Measurements from ENCODE around the gene FHL1.
A peak's percentile ranks its signal among the peaks of the same experiment; 100 is the strongest.

The FHL1 gene

GRCh38 chrX:136204571-136204970, 57.2 kb downstream of the FHL1 start:
- no peak overlapping the region for H3K4me3 ChIP-seq (ENCODE audit: low read depth, low read length)
- ChIA-PET CTCF (interaction anchor here (0.9 to 9.3 kb wide), 5 partner anchors 36 to 176 kb away, joined by 3 to 94 read pairs (median 4); no protein-coding TSS in a partner anchor), POLR2A (no interaction called here)
- TF ChIP-seq CTCF (IDR thresholded peaks at IDR 0.05; ENCODE audit: insufficient read depth, low read length, missing control alignments) = no peak
- DNase-seq (ENCODE audit: low read depth, low spot score) = no peak

GRCh38 chrX:136205882-136206380, 58.6 kb downstream of the FHL1 start:
- ChIA-PET CTCF (interaction anchor here (1.3 to 9.3 kb wide), 3 partner anchors 35 to 177 kb away, joined by 3 to 94 read pairs (median 4); no protein-coding TSS in a partner anchor), POLR2A (no interaction called here)
- TF ChIP-seq CTCF (IDR thresholded peaks at IDR 0.05; ENCODE audit: insufficient read depth, low read length, missing control alignments) = no peak

GRCh38 chrX:136206916-136207315, 59.6 kb downstream of the FHL1 start:
- POLR2A ChIA-PET = no interaction called here
- no peak for DNase-seq (ENCODE audit: low read depth, low spot score)
- no peak overlapping the region for H3K4me3 ChIP-seq (ENCODE audit: low read depth, low read length)
- TF ChIP-seq CTCF (IDR thresholded peaks at IDR 0.05; ENCODE audit: insufficient read depth, low read length, missing control alignments) = no peak
- CTCF ChIA-PET = interaction anchor here (1.3 to 9.3 kb wide), 2 partner anchors 36 to 178 kb away, joined by 3 to 94 read pairs; no protein-coding TSS in a partner anchor

More at GRCh38 chrX:136205882-136206380, 58.6 kb downstream of the FHL1 start:
- no peak overlapping the region for H3K4me3 ChIP-seq (ENCODE audit: low read depth, low read length)
- DNase-seq (ENCODE audit: low read depth, low spot score) = no peak

GRCh38 chrX:136207546-136207945, 60.2 kb downstream of the FHL1 start:
- H3K4me3 ChIP-seq (ENCODE audit: low read depth, low read length) = no peak overlapping the region
- no peak for DNase-seq (ENCODE audit: low read depth, low spot score)
- ChIA-PET POLR2A (no interaction called here), CTCF (interaction anchor here (9.3 kb wide), 1 partner anchor 179 kb away, joined by 94 read pairs; no protein-coding TSS in a partner anchor)
- no peak for TF ChIP-seq CTCF (IDR thresholded peaks at IDR 0.05; ENCODE audit: insufficient read depth, low read length, missing control alignments)

GRCh38 chrX:136209016-136209738, 61.8 kb downstream of the FHL1 start:
- DNase-seq (ENCODE audit: low read depth, low spot score) = no peak
- H3K4me3 ChIP-seq (ENCODE audit: low read depth, low read length) = no peak overlapping the region
- CTCF ChIA-PET = interaction anchor here (0.5 to 9.3 kb wide), 15 partner anchors 10 to 193 kb away, joined by 3 to 94 read pairs (median 6); no protein-coding TSS in a partner anchor
- POLR2A ChIA-PET = no interaction called here
- peak; percentile 57 for TF ChIP-seq CTCF (IDR thresholded peaks at IDR 0.05; ENCODE audit: insufficient read depth, low read length, missing control alignments)

- CTCF ChIA-PET = interaction anchor here (1.0 to 9.3 kb wide), 12 partner anchors 10 to 194 kb away, joined by 3 to 94 read pairs (median 6); no protein-coding TSS in a partner anchor
- TF ChIP-seq CTCF (IDR thresholded peaks at IDR 0.05; ENCODE audit: insufficient read depth, low read length, missing control alignments) = no peak
- no peak for DNase-seq (ENCODE audit: low read depth, low spot score)
- no peak overlapping the region for H3K4me3 ChIP-seq (ENCODE audit: low read depth, low read length)
- POLR2A ChIA-PET = no interaction called here
Measured at GRCh38 chrX:136209751-136210150, 62.4 kb downstream of the FHL1 start.

Measured in AG04449 (cell line).